Iris pigment epithelial cell (primary cell): ENCODE measurements around the gene NSMCE4A.
"Not testable (repeated sequence)": the region's sequence is repeated elsewhere in the genome, so short reads cannot be mapped to it uniquely, and the experiment has no call there.

ENCODE experiments used
- DNase-seq: peaks from one replicate; pipeline ENCODE4 v3.0.0-alpha.2; 2011; ENCODE audit warnings: low read depth

Gene NSMCE4A, protein sequence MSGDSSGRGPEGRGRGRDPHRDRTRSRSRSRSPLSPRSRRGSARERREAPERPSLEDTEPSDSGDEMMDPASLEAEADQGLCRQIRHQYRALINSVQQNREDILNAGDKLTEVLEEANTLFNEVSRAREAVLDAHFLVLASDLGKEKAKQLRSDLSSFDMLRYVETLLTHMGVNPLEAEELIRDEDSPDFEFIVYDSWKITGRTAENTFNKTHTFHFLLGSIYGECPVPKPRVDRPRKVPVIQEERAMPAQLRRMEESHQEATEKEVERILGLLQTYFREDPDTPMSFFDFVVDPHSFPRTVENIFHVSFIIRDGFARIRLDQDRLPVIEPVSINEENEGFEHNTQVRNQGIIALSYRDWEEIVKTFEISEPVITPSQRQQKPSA

DNA sequence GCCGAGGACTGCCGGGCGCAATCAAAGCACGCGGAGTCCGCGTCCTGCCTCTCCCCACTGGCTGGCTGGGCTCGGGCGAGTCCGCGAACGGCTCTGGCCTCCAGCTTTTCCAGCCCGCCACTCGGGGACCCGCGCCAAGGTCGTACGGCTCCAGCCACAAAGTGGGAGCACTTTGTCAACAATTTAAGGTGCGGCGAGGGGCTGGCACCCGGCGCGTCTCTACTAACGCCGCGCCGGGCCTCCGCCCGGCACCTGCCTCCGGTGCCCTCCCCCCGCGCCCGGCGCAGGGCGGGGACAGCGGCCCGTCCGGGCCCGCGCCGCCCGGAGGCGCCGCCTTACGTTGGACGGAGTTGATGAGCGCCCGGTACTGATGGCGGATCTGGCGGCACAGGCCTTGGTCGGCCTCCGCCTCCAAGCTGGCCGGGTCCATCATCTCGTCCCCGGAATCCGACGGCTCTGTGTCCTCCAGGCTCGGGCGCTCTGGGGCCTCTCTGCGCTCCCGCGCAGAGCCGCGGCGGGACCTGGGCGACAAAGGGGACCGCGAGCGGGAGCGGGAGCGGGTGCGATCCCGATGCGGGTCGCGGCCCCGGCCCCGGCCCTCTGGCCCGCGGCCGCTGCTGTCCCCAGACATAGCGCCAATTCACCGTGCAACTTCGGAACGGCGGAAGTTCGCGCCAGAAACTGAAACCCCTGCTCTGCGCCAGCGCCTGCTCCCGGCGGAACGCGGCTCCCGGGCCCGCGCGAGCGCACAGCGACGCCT, at the start of gene NSMCE4A:
Gene NSMCE4A (minus strand): TSS at position 683 of the 760 bp plus-strand sequence. CDS start 52 bp downstream, at position 631.
- peak; percentile 78 for DNase-seq

DNA sequence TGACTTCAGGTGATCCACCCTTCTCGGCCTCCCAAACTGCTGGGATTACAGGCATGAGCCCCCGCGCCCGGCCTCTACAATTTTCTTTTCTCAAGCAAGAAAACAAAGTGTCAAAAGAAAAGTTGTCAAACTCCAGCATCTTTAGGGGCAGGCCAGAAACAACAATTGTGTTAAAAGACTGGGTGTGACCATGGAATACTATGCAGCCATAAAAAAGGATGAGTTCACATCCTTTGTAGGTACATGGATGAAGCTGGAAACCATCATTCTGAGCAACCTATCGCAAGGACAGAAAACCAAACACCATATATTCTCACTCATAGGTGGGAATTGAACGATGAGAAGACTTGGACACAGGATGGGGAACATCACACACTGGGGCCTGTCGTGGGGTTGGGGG, 48.2 kb upstream of the NSMCE4A start:
- not testable (repeated sequence) for DNase-seq

DNA sequence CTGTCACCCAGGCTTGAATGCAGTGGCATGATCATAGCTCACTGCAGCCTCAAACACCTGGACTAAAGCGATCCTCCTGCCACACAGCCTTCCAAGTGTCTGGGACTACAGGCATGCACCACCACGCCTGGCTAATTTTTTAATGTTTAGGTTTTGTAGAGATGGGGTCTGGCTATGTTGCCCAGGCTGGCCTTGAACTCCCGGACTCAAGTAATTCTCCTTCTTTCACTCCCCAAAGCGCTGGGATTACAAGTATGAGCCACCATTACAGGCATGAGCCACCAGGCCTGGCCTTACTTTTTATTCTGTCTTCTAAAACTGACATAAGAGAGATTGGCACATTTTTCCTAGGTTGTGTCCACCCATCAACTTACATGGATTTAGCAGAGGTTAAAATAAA, 47.3 kb upstream of the NSMCE4A start:
- DNase-seq, result no peak

DNA sequence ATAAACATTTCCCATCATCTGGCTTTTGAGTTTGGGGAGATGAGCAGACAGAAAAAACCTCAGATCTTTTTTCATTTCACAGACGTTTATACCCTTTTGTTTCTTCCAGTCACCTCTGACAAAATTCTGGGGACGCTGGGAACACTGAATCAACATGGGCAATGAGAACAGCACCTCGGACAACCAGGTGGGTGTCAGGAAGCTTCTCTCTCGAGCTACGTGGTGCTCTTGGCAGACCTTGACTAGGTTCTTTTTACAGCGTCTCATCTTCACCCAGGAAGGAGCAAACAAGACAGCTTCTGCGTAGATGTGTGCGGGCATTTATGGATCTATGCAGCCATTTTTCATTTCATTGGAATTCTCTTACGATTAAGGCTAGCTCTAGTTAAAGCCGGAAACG, 46.8 kb upstream of the NSMCE4A start:
- DNase-seq, result no peak

DNA sequence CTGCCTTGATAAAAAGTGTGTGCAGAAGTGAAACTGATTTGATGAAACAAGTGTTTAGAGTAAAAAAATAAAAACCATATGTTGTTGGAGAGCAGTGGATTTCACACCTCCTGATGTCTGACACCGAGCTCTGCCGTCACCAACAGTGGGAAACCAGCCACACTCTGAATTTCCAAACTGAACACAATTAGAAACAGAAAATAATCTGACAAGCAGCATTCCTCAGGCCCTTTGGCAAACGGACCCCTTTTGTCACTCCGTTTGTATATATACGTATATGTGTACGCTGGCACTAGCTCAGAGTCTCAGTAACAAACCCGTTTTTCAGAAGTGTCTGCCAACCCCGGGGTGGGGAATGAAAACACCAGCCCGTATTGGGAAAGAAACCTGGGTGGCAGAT, 46.4 kb upstream of the NSMCE4A start:
- peak; percentile 11 for DNase-seq

DNA sequence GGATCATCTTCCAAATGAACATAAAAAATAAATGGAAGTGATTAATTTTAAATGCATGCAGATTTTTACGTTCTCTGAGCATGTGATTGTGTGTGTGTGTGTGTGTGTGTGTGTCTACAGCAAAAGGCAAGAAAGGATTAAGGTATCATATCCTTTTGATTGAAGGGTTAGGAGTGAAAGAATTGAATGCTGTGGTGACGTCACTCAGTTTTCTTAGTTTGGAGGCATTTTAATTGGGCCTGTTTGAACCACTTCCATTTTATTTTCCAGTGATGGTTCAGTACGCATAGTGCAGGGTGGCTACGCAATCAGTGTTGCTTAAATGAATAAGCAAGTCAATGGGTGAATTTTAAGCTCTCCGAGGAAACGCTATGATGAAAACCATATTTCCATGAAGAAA, 45.2 kb upstream of the NSMCE4A start:
- no peak for DNase-seq

DNA sequence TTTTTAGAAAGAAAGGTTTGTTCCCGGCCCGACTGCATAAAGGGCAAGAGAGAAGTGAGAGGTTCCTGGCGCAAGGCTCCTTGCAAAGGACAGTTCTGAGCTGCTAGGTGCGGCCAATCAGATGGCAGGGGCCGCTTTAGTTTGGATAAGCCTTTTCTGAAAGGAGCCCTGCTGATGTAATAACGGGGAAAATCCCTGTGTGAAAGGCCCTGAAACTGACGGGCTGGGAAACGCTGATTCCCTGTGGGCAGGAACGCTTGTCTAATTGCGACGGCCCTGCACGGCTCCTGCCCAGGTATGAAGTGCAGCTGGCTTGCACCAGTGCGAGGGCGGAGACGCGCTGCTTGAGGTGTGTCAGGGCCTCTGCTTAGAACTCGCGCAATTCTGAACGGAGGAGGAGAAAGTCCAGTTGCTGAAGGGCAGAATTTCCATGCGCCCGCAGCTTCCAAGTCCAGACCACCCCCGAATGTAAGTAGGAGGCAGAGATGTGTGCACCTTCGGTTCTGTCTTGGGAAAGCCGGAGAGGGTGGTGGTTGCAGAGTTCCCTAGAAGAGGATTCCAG, 44.5 kb upstream of the NSMCE4A start:
- DNase-seq, result no peak

DNA sequence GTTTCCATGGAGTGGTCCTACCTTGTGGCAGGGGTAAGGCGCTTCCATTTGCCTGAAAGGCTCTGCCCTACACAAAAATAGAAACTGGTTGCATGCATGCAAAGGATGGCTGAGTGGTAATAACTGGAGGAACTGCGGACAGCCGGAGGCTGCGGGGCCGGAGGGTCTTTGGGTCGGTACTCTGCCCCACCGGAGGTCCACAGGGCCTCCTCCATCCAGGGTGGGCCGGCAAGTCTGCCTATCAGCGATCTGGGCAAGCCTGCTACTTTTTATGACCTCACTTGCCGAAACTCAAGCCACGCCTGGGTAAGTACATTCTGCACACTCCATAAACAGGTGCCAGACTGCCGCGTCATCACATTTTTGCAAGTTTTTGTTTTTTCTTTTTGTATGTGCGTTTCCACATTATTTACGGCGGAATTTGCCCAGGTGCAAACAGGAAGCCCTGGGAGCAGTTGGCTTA, 44.0 kb upstream of the NSMCE4A start:
- DNase-seq, result no peak

DNA sequence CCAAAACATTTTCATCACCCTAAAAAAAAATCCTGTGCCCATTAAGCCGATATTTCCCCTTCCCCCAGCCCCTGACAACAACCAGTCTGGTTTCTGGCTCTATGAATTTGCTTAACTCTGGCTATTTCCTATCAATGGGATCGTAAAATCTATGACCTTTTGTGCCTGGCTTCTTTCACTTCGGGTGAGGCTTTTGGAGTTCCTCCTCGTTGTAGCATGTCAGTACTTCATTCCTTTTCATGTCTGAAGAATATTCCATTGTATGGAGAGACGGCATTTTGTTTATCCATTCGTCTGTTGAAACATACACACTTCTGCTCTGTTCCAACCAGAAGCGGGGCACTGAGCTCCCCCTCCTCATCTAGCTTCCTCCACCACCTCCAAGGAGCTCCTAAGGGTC, 43.5 kb upstream of the NSMCE4A start:
- DNase-seq, result no peak

DNA sequence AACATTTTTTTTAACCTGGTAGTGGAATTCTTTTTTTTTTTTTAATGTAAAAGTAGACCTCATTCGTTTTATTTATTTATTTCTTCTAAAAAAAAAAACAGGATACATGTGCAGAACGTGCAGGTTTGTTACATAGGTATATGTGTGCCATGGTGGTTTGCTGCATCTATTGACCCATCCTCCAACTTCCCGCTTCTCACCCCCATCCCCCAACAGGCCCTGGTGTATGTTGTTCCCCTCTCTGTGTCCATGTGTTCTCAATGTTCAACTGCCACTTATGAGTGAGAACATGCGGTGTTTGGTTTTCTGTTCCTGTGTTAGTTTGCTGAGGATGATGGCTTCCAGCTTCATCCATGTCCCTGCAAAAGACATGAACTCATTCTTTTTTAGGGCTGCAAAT, 42.9 kb upstream of the NSMCE4A start:
- DNase-seq, result not testable (repeated sequence)

DNA sequence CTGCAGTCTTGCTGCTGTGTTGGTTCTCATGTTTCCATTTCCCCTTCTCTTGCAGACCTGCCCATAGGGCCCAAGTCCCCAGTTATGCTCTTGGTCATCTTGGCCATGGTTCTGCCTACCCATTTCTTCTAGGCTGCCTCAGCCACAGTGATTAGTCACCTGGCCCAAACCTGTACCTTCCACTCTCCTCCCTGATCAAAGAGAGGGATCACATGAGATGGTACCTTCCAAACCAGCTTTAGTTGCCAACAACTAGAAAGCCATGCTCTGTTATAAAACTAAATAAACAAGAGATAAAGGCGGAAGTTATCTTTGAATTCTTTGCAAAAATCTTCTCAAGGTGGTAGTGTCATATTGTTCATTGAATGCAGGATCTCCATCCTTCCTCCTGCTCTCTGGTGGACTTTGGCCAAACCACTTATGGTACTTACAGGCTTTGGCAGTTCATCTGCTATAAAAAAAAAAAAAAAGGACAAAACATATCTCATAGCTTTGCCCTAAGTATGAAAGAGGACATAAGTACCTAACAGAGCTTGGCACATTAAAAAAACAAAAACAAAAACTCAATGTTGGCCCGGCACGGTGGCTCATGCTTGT, 39.7 kb upstream of the NSMCE4A start:
- DNase-seq, result no peak

DNA sequence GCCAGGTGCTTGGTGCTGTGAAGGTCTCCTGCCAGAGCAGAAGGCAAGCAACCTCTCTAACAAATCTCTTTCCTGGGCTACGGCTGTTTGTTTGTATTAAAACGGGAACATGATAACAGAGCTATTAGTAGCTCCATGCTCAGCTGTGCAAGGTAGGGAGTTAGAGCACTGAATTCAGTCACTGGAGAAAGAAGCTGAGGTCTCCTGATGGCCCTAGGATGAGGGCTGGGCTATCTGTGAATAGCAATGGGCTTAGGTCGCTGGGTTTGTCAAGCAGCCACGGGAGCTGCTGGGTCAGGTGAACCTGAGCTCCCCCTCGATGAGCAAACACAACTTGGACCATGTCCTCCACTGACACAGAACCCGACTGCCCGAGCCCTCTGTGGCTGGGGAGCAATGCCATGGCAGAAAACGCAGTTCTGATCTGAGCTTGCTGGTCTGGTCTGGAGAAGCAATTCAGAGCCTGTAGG, 38.3 kb upstream of the NSMCE4A start:
- DNase-seq, result no peak

DNA sequence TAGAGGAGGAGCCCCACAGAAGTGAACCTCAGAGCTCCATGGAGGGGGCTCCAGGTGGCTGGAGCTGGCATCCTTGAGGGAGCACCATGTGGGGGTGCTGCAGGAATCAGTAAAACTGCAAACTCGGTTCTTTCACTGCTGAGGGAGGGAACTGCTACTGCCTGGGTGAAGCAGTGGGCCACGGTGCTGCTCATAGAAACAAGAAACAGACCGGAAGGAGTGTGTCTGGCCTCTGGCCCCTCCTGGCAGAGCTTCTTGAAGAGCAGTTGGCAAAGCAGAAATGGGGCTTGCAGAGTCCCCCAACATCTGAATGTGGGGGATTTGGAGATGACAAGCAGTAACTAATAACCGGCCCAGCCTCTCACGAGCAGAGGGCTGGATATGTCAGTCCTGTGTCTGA, 37.7 kb upstream of the NSMCE4A start:
- DNase-seq, result no peak

DNA sequence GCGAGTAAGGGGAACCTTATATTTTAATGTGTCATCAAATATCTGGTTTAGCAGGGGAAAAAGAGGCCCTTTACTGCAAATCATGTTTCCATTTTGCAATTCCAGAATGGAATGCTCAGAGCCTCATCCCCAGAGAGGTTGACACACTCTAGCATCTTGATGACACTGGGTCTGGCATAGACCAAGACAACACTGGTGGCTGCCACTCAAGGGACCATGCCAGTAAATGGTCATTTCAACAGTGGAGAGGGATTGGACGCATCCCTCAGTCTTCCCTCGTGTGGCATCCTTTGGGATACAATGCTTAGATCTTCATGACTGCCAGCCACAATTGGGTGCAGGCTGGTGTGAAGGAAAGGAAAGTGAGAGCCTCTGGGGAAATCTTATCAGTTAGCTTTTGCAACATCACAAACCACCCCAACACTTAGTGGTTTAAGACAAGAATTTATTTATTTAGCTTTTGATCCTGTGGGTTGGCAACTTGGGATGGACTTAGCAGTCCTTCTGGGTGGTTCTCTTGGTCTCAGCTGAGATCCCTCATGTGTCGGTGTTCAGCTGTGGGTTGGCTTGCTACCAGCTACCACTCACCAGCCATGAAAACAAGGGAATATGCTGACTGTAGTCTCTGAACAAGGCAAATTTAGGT, 35.5 kb upstream of the NSMCE4A start:
- DNase-seq, result peak; percentile 54

DNA sequence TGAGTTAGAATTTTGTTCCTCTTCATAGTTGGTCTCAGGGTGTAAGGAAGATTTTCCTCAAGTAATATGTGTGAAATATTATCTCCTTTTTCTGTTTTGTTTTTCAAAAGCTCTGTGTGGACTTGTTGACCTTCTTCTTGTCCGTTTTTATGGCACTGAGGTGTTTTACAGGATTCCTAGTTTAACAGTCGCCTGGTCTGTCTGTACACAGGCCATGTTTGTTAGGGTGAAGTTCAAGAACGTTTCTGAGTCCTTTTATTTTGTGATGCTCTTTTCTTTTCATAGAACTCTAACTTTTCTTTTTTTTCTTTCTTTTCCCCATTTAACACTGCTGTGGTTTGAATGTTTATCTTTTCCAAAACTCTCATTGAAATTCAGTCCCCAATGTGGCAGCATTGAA, 32.4 kb upstream of the NSMCE4A start:
- DNase-seq, result no peak

DNA sequence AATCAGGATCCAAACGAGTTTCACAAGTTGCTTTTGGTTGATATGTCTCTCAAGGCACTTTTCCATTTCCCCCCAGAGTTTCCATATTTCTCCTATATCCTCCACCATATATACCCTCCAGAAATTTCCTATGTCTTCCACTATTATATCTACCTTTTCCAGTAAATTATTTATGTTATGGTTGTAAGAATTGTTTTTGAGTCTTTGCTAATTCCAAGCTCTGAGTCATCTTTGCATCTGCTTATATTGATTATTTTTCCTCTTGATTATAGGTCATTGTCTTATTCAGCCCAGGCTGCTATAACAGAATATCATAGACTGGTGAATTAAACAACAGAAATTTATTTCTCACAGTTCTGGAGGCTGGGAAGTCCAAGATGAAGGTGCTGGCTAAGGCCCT, 26.7 kb upstream of the NSMCE4A start:
- no peak for DNase-seq

DNA sequence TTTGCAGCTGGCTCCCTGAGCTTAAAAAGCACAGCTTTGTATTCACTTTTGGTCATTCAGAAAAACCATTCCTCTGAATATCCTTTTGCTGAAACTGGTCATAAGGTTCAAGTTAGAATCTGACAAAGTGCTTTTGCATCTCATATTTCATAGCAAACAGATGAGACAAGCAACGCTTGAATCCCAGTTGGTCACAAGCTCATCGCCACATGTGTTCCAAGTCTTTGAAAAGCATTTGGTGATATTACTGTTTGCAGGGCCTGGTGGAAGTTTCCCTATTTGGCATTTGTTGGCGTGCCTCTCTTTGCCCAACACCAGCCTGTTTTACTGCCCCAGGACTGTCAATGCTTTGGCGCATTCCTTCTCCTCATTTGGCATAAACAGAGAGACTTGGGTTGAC, 24.3 kb upstream of the NSMCE4A start:
- no peak for DNase-seq

DNA sequence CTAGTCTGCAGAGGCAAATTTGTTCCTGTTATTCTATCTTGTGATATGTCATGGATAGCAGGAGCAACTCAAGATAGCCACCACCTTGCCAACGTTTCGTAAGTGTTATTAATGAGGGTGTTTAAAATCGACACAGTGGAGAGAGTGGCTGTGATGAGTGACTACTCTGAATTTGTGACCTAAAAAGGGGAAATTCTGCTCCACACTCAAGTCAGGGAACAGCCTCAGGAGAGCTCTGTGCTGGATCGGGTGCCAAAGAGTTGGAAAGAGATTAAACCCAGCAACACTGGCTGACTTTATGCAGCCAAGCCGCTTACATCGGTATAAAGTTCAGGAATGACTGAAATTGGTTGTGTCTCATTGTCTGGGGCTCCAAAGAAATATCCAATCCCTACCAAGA, 23.4 kb upstream of the NSMCE4A start:
- DNase-seq, result no peak

DNA sequence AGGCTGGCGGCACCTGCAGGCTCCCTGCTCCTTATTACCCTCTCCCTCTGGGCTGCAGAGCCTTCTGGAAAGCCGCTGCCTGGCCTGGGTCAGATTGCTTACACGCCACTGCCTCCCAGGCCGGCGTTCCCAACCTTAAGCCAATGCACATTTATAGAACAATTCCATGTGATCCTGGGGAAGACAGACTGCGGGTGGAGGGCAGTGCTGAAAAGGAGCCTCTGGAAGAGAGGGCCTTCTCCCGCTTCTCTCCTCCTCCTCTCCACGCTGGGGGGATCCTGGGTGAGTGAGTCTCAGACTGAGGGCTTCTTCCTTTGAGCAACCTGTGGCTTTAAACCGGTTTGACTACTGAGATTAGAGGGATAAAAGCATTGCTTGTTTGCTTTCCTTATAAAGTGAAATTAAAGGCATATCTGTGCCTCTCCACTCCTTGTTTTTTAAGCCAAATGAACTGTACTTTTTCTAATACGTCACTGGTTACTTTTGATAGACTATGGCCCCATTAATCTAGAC, 19.5 kb upstream of the NSMCE4A start:
- peak; percentile 8 for DNase-seq

DNA sequence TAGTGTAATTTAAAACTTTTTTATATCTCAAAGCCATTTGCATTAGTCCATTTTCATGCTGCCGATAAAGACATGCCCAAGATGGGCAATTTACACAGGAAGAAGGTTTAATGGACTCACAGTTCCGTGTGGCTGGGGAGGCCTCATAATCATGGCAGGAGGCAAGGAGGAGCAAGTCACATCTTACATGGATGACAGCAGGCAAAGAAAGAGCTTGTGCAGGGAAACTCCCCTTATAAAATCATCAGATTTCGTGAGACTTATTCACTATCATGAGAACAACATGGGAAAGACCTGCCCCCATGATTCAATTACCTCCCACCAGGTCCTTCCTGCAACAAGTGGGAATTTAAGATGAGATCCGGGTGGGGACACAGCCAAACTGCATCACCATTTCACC, 16.7 kb upstream of the NSMCE4A start:
- DNase-seq, result not testable (repeated sequence)

DNA sequence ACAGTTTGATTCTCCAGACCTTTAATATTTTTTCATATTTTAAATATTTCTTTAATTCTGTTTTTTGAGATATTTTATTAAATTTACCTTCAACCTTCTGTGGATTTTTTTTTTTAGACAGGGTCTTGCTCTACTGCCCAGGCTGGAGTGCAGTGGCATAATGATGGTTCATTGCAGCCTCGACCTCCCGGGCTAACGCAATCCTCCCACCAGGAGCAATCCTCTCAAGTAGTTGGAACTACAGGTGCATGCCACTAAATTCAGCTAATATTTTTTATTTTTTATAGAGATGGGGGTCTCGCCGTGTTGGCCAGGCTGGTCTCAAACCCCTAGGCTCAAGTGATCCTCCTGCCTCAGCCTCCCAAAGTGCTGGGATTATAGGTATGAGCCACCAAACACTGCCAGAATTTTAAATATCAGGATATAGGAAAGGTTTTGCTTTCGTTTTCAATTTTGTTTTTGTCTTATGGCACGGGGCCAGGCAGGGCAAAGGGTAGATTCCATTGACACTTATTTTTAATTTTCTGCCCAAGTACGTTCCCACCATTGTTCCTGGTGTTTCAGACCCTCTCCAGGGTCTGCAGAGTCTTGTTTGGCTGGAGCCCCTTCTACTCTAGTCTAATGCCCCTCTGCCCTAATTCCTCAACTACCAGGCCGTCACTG, 15.1 kb upstream of the NSMCE4A start:
- DNase-seq, result no peak
